GM19328 (cell line): ENCODE measurements around the gene S100A9.

Source experiments
- ATAC-seq: cut with Tn5 transposase; IDR thresholded peaks from one replicate; pipeline ENCODE4 v1.9.1; 2021; ENCODE audit warnings: mild to moderate bottlenecking, moderate library complexity; ENCODE audit not compliant: unreplicated experiment

S100A9 gene

DNA sequence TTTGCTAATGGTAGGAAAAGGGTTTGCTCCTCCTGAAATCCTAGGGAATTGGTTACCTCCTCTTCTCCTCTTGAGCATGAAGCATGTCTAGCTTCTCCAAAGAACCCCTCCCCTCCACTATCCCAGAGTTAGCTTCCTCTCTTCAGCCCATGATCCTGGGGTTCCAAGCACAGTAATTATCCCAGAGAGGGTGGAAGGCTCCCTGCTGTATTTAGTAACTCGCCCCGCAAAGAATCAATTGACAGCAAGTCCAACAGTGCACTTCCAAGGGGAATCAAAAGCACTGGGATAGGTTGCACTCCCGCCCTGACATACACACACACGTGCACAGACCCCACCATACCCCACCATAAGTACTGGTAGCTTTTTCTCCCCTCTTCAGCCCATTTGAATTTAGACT lies 30.1 kb downstream of the S100A9 start:
- ATAC-seq = no peak

DNA sequence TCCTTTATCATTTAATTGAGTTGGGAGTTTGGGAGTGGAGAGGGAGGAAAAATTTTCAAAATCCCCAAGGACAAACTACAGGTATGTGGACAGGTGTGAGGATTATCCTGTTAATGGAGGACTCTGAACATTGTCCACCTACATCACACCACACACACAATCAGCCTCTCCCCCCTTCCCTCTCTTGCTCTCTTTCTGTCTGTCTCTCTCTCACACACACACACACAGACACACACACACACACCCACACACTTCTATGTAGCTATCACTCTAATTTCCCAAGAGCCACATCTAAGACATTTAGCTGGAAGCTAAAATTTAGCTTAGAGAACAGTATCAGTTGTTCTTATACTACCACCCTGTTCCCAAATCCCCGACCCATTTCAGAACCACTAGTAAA lies 31.7 kb downstream of the S100A9 start:
- ATAC-seq = no peak

- ATAC-seq = no peak
These were observed 32.6 kb downstream of the S100A9 start for GRCh38 chr1:153389973-153390879.

GRCh38 chr1:153390938-153391710 lies 33.5 kb downstream of the S100A9 start, which contains the start of gene S100A8:
Gene S100A8 (minus strand): TSS chr1:153391073. CDS start chr1:153390535, 538 bp downstream.
- ATAC-seq = no peak

DNA sequence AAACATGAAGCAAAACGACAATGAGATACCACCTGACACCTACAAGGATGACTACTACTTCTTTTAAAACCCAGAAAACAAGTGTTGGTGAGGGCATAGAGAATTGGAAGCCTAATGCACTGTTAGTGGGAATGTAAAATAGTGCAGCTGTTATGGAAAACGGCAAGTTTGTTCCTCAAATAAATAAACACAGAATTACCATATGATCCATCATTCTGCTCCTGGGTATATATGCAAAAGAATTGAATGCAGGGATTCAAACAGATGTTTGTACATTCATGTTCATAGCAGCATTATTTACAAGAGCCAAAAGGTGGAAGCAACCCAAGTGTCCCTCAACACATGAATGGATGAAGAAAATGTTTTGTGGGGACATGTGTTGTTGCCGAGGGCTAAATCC lies 34.6 kb downstream of the S100A9 start:
- ATAC-seq = no peak

DNA sequence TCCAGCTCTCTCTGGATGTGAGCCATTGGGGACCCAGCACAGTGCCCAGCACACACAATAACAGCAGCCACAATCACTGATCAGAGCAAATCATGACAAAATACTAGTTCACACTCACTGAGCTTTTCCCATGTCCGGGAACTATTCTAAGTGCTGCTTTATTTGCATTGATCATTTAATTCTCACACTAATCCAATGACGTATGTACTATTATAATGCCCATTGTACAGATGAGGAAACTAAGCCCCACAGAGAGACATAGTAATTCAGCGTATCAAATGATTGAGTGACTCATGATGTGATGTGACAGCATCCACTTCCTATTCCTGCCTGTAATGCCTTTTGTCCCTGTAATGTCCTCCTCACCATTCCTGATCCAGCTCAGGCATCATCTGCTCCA lies 35.2 kb downstream of the S100A9 start:
- no peak for ATAC-seq

DNA sequence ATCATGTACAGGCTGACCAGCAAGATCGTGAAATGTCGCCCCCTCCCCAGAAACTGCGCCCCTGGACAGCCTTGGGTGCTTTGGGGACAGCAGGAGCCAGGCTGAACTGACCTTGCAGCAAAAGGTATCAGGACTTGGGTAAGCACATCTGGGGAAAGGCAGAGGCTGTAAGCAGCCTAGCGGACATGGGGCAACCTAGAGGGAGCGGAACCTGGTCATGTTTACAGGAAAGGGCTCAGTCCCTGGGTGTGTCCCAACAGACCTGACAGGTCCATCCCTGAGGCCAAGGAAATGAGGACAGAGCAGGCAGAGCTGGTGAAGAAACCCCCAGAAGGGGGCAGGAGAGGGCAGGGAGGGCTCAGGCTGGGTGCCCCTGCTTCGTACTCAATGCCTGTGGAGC lies 36.3 kb downstream of the S100A9 start:
- no peak for ATAC-seq

GRCh38 chr1:153394391-153394790 lies 36.7 kb downstream of the S100A9 start:
- no peak for ATAC-seq

DNA sequence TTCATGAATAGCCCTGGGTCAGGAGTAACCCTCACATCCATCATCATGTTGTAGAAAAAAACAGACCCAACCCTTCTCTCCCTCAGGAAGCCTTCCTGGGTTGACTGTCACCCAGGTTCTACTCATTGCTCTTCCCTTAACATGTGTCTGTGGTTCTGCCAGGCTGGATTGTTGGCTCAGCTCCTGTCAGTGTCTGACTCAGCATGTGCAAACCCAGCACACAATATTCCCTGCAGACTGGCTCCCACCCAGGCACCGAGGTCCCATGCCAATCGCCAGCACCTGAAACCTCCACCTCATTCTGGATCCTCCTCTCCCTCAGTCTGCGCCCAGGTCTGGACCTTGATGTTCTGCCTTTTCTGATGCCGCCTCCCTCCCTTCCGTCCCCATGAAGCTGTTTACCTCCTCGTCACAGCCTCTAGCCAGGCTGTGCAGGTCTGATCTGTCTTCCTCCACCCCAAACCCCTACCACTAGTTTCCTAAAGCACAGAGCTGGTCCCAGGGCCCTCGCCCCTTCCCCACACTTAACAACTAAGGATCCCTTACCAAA lies 37.6 kb downstream of the S100A9 start:
- ATAC-seq = no peak

DNA sequence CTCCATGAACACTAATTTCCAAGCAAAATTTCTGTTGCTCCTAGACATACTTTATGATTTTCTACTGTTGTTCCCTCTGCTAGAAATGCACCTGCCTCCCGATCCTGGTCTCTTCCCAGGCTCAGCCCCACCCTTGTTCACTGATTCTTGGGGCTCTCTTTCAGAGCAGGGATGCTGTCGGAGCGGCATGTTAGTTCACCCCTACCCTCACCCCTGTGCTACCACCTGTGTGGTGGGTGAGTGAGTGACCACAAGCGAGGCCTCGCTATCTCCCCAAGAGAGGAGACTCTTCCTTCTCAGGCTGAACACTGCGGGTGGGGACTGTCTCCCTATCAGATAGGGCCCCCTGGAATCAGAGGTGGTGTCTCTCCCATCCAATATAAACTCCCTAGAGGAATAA lies 38.1 kb downstream of the S100A9 start:
- no peak for ATAC-seq

DNA sequence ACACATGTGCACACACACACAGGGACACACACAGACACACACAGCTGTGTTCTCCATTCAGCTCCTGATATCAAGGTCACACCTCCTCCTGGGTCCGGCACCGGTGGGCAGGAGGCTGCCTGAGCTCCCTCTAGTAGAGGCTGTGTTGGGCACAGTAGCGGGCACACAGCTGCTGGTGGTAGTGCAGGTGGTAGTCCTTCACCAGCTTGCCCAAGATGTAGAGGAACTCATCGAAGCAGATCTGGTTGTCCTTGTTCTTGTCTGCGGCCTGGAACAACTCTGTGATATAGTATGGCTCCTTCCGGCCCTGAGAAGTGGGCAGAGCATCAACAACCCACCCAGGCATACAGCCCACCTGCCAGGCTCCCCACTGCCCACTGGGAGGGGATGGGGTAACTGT lies 38.8 kb downstream of the S100A9 start:
- no peak for ATAC-seq

- no peak for ATAC-seq
These were observed 39.6 kb downstream of the S100A9 start for GRCh38 chr1:153397051-153397923.

- ATAC-seq = no peak
These were observed 40.4 kb downstream of the S100A9 start for GRCh38 chr1:153397924-153398651.

GRCh38 chr1:153399401-153400055 lies 41.9 kb downstream of the S100A9 start:
- ATAC-seq = no peak

DNA sequence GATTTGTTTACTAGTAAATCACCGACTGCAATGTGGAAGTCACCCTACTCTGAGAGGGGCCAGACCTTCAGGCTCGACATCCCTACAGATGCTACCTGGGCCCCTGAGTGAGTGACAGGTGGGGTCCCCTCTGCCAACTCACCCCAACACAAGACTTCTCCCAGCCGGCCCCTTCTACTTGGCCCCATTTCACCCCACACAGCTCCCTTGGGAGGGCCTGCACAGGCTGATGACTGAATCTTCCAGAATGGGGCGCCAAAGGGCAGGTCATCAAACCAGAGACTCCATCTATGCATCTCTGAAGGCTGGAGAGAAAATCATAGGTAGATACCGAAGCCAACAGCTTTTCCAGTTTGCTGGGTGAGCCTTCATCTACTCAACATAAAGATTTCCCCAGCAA lies 42.6 kb downstream of the S100A9 start:
- no peak for ATAC-seq

GRCh38 chr1:153401461-153401860 lies 43.8 kb downstream of the S100A9 start:
- ATAC-seq = no peak

GRCh38 chr1:153402226-153402625 lies 44.6 kb downstream of the S100A9 start:
- no peak for ATAC-seq

DNA sequence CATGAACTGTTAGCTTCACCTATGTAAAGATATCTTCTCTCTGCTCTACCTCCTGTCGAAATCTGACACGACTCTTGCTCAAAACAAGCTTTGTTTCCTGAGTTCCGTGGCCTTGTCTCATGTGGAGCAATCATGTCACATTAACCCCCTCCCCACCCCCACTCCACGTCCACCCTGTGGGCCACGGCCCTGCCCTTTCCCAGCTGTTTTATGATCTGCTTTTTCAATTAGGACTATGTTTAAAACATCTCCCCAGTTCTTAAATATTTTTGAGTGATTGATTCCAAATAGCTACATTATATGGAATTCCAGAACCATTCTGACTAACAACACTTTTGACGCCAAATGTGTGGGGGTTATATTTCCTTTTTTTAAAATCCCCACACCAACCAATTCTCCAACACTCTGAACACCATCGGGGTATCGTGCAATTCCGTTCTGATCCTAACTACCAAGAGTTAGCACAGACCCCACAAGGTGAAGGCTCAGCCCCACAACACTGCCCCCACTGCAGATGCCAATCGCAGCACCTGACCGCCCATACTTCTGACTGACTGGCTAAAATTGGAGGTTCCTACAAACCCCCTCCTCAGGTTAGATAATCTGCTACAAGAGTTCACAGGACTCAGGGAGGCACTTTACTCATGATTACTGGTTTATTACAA lies 45.9 kb downstream of the S100A9 start:
- no peak for ATAC-seq

DNA sequence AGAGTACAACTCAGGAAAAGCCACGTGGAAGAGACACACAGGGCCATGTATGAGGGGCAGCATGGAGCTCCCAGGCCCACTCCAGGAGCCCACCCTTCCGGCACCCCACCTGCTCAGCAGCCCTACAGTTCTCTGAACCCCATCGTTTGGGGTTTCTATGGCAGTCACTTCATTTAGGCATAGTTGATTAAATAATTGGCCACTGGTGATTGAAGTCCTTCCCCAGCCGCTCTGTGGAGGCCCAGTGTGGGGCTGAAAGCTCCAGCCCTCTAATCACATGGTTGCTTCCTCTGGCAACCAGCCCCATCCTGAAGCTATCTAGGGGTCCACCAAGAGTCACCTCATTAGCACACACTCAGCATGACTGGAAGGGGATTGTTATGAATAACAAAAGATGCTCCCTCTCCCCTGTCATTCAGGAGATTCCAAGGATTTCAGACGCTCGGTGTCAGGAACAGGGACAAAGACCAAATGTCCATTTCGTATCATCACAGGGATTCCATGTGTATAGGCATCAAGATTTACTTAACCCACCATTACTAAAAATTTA lies 46.5 kb downstream of the S100A9 start:
- ATAC-seq = no peak
